HG03066 (cell line): ENCODE measurements around the gene GTPBP6.
"Not testable (repeated sequence)": the region's sequence is repeated elsewhere in the genome, so short reads cannot be mapped to it uniquely, and the experiment has no call there.

Experiments
- ATAC-seq: cut with Tn5 transposase; IDR thresholded peaks from one replicate; pipeline ENCODE4 v1.9.1; 2021; ENCODE audit warnings: low read depth; ENCODE audit not compliant: unreplicated experiment

GTPBP6 gene

DNA sequence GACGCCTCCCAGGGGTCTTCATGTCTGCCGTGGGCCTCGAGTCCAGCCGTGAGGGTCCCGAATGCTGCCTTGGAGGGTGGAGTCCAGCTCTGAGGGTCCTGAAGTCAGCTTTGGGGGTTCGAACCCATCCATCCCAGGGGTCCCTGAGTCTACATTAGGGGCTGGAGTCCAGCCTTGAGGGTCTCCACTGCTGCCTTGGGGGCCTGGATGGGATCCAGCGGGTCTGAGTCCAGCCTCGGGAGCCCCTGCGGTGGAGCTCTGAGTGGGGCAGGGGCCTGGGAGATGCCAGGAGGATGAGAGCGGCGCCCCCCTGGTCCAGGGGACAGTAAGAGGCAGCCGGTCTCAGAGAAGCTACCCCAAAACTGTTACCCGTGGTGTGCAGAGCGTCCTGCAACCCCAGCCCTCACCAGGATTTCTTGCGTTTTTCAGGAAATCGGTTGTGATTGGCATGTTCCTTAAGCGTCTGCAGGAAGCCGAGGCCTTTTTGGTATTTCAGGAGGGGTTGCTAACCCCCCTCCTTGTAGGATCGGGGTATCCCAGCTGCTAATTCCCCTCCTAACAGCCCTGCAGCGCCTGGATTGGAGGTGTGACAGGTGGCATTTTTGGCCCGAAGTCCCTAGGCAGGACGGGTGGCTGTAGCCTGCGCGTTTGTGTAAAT lies 1.7 kb upstream of the GTPBP6 start:
- no peak for ATAC-seq

DNA sequence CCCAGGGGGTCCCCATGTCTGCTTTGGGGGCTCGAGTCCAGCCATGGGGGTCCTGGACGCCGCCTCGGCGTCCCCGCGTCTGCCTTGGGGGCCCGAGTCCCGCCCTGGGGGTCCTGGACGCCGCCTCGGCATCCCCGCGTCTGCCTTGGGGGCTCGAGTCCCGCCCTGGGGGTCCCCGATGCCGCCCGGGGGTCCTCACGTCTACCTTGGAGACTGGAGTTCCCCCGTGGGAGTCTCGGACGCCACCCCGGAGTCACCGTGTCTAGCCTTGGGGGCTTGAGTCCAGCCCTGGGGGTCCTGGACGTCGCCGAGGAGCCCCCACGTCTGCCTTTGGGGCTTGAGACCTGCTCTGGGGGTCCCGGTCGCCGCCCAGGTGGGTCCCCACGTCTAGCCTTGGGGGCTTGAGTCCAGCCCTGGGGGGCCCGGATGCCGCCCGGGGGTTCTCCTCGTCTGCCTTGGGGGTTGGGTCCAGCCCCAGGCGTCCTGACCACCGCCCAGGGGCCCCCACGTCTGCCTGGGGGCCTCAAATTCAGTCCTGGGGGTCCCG lies 1.1 kb upstream of the GTPBP6 start:
- no peak for ATAC-seq

DNA sequence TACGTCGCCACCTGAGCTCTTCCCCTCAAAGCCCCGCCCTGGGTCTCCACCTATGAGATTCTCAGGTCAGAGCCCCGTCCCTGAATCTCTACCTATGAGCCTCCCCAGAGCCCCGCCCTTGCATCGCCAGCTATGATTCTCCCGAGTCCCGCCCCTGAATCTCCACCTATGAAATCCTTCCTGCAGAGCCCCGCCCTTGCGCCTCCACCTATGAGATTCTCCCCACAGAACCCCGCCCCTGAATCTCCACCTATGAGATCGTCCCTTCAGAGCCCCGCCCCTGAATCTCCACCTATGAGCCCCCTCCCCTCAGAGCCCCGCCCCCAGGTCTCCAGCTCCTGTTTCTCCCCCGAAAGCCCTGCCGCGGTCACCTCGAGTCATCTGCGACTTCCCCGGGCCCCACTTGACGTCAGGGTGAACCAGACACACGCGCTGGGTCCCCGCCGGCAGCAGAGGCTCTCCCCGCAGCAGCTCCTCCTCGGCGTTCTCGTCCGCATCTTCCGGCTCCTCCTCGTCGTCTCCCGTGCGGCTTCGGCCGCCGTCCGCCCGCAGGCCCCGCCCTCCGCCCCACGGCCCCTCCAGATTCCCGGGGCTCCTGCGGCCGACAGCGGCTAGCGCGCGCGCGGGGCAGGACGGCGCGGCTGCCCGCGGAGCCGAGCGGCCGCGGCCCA lies 393 bp downstream of the GTPBP6 start:
- peak; percentile 55 for ATAC-seq

DNA sequence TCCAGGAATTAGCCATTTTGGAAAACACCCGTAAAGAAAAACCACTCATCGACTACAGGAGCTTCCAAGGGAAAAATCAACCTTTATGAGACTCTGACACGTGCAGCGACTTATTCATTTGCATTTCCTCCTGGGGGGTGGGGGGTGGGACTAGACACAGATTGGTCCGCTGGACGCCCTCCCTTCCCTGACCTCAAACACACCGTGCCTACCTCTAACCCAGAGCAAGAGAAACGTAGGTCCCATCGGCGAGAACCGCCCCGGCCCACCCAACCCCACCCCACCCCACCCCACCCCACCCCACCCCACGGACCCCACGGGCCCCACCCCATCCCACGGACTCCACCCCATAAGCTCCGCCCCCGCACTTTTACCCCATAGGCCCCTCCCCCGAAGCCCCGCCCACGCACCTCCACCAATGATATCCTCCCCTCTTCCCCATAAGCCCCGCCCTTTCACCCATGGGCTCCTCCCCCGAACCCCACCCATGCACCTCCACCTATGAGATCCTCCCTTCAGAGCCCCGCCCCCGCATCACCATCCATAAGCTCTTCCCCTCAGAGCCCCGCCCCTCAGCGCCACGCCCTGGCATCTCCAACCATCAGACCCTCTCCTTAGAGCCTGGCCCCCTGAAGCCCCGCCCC lies 1.1 kb downstream of the GTPBP6 start:
- no peak for ATAC-seq

- no peak for ATAC-seq
Measured at GRCh38 chrX:316351-317325, 2.0 kb downstream of the GTPBP6 start.

DNA sequence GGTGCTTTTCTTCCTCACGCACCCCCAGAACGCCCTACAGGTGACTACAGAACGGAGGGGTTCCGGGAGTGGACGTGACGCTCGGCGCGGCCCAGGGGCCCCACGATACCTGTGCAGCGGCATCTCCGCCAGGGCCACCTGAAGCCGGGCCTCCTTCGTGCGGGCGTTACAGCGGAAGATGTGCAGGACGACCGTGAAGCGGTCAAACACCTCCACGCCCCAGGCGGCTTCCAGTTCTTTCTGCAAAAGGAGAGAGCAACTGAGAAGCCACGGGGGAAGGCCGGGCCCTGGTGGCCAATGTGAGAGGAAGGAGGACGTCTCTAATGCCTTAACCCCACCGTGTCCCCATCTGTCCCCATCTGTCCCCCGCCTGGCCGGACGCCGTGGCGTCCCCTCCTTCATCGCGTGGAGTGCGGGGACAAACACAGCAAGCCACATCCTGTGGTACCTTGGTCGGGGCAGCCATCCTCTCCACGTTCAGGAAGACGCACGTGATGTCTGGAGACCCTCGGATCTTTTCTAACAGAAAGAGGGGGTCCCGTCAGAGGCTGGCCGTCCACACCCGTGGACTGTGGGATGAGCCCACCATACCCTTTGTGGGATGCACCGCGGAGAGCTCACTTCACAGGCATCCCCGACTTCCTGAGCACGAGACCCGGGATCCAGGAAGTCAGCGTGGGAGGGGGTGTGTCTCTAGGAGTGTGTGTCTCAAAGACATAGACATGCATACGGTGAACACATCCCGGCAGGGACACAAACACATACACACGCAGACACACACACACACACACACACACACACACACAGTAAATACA lies 3.6 kb downstream of the GTPBP6 start:
- no peak for ATAC-seq

GRCh38 chrX:314049-314448 lies 4.5 kb downstream of the GTPBP6 start:
- no peak for ATAC-seq

GRCh38 chrX:313546-313945 lies 5.0 kb downstream of the GTPBP6 start:
- no peak for ATAC-seq

- ATAC-seq = no peak
Measured at GRCh38 chrX:312621-313331, 5.8 kb downstream of the GTPBP6 start.

- no peak for ATAC-seq
Measured at GRCh38 chrX:311156-312129, 7.2 kb downstream of the GTPBP6 start.

- ATAC-seq = no peak
Measured at GRCh38 chrX:310621-311155, 7.9 kb downstream of the GTPBP6 start.

DNA sequence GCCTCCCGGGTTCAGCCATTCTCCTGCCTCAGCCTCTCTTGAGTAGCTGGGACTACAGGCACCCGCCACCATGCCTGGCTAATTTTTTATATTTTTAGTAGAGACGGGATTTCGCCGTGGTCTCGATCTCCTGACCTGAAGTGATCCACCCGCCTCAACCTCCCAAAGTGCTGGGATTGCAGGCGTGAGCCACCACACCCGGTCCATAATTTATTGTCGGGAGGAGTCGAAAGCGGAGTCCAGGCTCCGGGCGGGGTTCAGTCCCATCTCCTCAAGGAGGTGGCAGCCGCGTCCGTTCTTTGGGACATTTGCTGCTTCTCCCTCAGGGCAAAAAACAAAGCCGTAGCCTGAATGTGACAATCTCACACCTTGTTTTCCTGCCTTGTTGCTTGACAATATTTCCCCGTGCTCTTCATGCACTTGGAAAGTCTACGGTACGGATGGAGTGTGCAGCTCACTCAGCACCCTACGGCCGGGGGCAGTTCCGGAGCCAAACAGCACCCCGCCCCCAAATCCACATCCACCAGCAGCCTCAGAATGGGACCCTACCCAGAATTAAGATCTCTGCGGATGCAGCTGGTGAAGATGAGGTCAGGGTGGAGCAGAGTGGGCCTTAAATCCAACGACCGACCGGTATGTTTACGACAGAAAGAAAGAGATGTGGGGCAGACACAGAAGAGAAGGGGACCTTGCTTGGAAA lies 9.6 kb downstream of the GTPBP6 start:
- no peak for ATAC-seq

GRCh38 chrX:307261-308111 lies 11.1 kb downstream of the GTPBP6 start:
- ATAC-seq = no peak

- ATAC-seq = not testable (repeated sequence)
Measured at GRCh38 chrX:306614-307251, 11.9 kb downstream of the GTPBP6 start.

GRCh38 chrX:305781-306613 lies 12.6 kb downstream of the GTPBP6 start:
- ATAC-seq = not testable (repeated sequence)
